ENCODE measurements around the gene MOCS3. TPM values are rescaled to one million over a fixed set of nuclear protein-coding genes. Genes with fewer than 3 reads are reported as not detected.

Gene MOCS3, protein sequence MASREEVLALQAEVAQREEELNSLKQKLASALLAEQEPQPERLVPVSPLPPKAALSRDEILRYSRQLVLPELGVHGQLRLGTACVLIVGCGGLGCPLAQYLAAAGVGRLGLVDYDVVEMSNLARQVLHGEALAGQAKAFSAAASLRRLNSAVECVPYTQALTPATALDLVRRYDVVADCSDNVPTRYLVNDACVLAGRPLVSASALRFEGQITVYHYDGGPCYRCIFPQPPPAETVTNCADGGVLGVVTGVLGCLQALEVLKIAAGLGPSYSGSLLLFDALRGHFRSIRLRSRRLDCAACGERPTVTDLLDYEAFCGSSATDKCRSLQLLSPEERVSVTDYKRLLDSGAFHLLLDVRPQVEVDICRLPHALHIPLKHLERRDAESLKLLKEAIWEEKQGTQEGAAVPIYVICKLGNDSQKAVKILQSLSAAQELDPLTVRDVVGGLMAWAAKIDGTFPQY
- total RNA-seq (1 to 10 TPM; 2.5 to 8.9 (median 5.2) TPM), polyA plus RNA-seq (1 to 10 TPM; 5.2 to 5.5 TPM), total RNA-seq (8.5 reads per million, percentile 33 among the genes with 10 or more reads in this experiment)

DNA sequence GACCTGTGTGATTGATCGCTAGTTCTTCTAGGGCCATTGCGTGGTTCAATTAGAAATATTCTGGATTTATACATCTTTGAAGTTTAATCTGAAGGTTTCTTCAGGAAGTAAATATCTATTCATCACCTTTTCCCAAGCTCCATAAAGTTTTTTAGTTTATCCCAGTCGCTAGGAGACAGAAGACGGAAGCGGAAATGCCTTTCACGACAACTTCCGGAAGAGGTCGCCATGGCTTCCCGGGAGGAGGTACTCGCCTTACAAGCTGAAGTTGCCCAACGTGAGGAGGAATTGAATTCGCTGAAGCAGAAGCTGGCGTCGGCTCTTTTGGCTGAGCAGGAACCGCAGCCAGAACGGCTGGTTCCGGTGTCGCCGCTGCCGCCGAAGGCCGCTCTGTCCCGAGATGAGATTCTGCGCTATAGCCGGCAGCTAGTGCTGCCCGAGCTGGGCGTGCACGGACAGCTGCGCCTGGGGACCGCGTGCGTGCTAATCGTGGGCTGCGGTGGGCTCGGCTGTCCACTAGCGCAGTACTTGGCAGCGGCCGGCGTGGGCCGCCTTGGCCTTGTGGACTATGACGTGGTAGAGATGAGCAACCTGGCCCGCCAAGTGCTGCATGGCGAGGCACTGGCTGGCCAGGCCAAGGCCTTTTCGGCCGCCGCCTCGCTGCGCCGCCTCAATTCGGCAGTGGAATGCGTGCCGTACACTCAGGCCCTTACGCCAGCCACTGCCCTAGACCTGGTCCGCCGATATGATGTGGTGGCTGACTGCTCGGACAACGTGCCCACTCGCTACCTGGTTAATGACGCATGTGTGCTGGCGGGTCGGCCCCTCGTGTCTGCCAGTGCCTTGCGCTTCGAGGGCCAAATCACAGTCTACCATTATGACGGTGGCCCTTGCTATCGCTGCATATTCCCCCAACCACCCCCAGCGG lies at the start of gene MOCS3:
MOCS3 (plus strand) TSS at position 204 of the 928 bp plus-strand sequence; CDS start at position 229, 25 bp downstream.
- ChIA-PET POLR2A (interaction anchor here (0.6 to 3.2 kb wide), 18 partner anchors 9 to 887 kb away, joined by 3 to 95 read pairs (median 4); partner anchors contain the start of genes ADNP and BCAS4), CTCF (interaction anchor here (0.6 to 1.7 kb wide), 9 partner anchors 19 to 413 kb away, joined by 3 to 11 read pairs (median 5); partner anchors contain the start of genes ADNP and BCAS4)
- Mint-ChIP-seq H3K4me1 (peaks cover 25 to 78% (median 66%) of the 10 kb centered on the region in 7 donors), H3K27ac (peak within 1 kb of the TSS; percentile 97 to 100 (median 100)), H3K4me3 (peak within 1 kb of the TSS; percentile 92 to 99 (median 98)), H3K27me3 (peaks cover 0 to 2% (median 0%) of the 10 kb centered on the region in 5 donors), H3K9me3 (peaks cover 0 to 3% (median 0%) of the 10 kb centered on the region in 11 donors), H3K36me3 (peaks cover 0 to 24% (median 12%) of the 10 kb centered on the region in 5 donors)
- intact Hi-C loops (cut with micrococcal nuclease) = loop anchor here (1.0 to 2.0 kb wide), 8 partner anchors 28 to 582 kb away; partner anchors contain the start of genes ADNP (in 2 of the 2), PARD6B (in 2 of the 2) and BCAS4 (in 1 of the 2)
- Histone ChIP-seq H3K27ac (ENCODE audit: low read depth, low read length) (peak within 1 kb of the TSS; percentile 93), H3K27me3 (ENCODE audit: control insufficient read depth in 2 of 2, insufficient read depth in 2 of 2, low read length in 2 of 2) (no peaks in the 10 kb centered on the region), H3K36me3 (ENCODE audit: control insufficient read depth in 2 of 3, insufficient read depth in 3 of 3, low read length in 3 of 3) (peaks cover 0 to 25% (median under 1%) of the 10 kb centered on the region in 3 experiments), H3K4me1 (ENCODE audit: control insufficient read depth in 2 of 2, insufficient read depth in 2 of 2, low read length in 2 of 2) (peaks cover 22 to 25% of the 10 kb centered on the region in 2 donors), H3K9me3 (ENCODE audit: control insufficient read depth in 2 of 3, low read length in 3 of 3) (no peaks in the 10 kb centered on the region), H3K4me3 (ENCODE audit: low read length) (peak within 1 kb of the TSS; percentile 93)
- ATAC-seq (peak; percentile 86), DNase-seq (peak; percentile 57 to 95 (median 91))

DNA sequence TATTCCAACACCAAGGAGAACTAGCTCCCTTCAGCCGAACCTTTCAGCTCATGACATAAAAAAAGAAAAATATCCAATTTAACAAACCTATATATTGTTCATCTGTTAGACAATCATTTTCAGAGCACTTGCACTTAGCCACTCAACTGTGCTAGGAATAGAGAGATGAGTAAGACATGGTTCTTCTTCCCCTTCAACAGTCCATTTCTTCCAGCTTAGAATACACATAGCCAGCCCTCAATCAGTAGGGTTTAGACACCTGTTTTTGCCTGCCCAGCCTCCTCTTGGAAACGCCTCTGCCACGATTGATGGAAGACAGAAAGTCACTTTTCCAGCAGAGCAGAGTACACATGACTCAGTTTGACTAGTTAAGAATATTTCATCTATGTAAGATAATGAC lies 49.2 kb upstream of the MOCS3 start:
- ATAC-seq (no peak), DNase-seq (no peak)
- POLR2A ChIA-PET = interaction anchor here (0.6 to 1.1 kb wide), 3 partner anchors 14 to 172 kb away, joined by 3 to 7 read pairs (median 3); no protein-coding TSS in a partner anchor
- Histone ChIP-seq H3K4me1 (ENCODE audit: control insufficient read depth in 2 of 2, insufficient read depth in 2 of 2, low read length in 2 of 2) (peaks cover 16 to 22% of the 10 kb centered on the region in 2 donors), H3K27ac (ENCODE audit: low read depth, low read length) (no peak overlapping the region), H3K27me3 (ENCODE audit: control insufficient read depth in 2 of 2, insufficient read depth in 2 of 2, low read length in 2 of 2) (no peaks in the 10 kb centered on the region), H3K9me3 (ENCODE audit: control insufficient read depth in 2 of 3, low read length in 3 of 3) (no peaks in the 10 kb centered on the region), H3K4me3 (ENCODE audit: low read length) (no peak overlapping the region), H3K36me3 (ENCODE audit: control insufficient read depth in 2 of 3, insufficient read depth in 3 of 3, low read length in 3 of 3) (no peaks in the 10 kb centered on the region)
- Mint-ChIP-seq H3K4me1 (peaks cover 37 to 86% (median 73%) of the 10 kb centered on the region in 7 donors), H3K4me3 (peak overlapping the region in 2 of 10 donors; percentile 2), H3K9me3 (no peaks in the 10 kb centered on the region), H3K27ac (peak overlapping the region in 7 of 9 donors; percentile 4 to 74 (median 42)), H3K36me3 (peaks cover 0 to 10% (median 3%) of the 10 kb centered on the region in 5 donors), H3K27me3 (no peaks in the 10 kb centered on the region)
- CTCF ChIA-PET = interaction anchor here (1.4 to 2.8 kb wide), 3 partner anchors 20 to 115 kb away, joined by 4 to 13 read pairs (median 6); partner anchors contain the start of gene BCAS4
- intact Hi-C loops (cut with micrococcal nuclease) = no loop called here

DNA sequence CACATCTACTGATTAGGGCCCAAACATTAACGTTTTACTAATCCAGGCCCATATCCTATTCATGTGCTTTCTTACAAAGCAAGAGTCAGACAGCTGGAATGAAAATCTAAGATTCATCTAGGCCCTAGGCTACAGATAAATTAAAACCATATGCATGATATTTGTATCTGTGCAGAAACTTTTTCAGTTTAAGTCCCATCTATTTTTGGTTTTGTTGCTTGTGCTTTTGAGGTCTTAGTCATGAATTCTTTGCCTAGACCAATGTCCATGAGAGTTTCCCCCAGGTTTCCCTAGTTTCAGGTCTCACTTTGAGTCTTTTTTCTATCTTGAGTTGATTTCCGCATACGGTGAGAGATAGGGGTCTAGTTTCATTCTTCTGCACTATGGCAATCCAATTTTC lies 47.6 kb upstream of the MOCS3 start:
- Mint-ChIP-seq H3K9me3 (no peaks in the 10 kb centered on the region), H3K36me3 (peaks cover 0 to 12% (median 3%) of the 10 kb centered on the region in 5 donors), H3K27me3 (no peaks in the 10 kb centered on the region), H3K4me1 (peaks cover 46 to 86% (median 74%) of the 10 kb centered on the region in 7 donors), H3K4me3 (peak overlapping the region in 2 of 10 donors; percentile 22 to 23), H3K27ac (peak overlapping the region; percentile 7 to 79 (median 52))
- Histone ChIP-seq H3K4me3 (ENCODE audit: low read length) (no peak overlapping the region), H3K36me3 (ENCODE audit: control insufficient read depth in 2 of 3, insufficient read depth in 3 of 3, low read length in 3 of 3) (no peaks in the 10 kb centered on the region), H3K27ac (ENCODE audit: low read depth, low read length) (no peak overlapping the region), H3K9me3 (ENCODE audit: control insufficient read depth in 2 of 3, low read length in 3 of 3) (no peaks in the 10 kb centered on the region), H3K27me3 (ENCODE audit: control insufficient read depth in 2 of 2, insufficient read depth in 2 of 2, low read length in 2 of 2) (no peaks in the 10 kb centered on the region), H3K4me1 (ENCODE audit: control insufficient read depth in 2 of 2, insufficient read depth in 2 of 2, low read length in 2 of 2) (peaks cover 24 to 30% of the 10 kb centered on the region in 2 donors)
- intact Hi-C loops (cut with micrococcal nuclease) = no loop called here
- ATAC-seq (no peak), DNase-seq (no peak)
- ChIA-PET POLR2A (interaction anchor here (0.6 to 1.5 kb wide), 3 partner anchors 13 to 116 kb away, joined by 4 to 5 read pairs (median 5); partner anchors contain the start of genes ADNP and BCAS4), CTCF (interaction anchor here (0.5 to 1.6 kb wide), 3 partner anchors 116 to 658 kb away, joined by 4 to 5 read pairs (median 4); partner anchors contain the start of gene BCAS4)

DNA sequence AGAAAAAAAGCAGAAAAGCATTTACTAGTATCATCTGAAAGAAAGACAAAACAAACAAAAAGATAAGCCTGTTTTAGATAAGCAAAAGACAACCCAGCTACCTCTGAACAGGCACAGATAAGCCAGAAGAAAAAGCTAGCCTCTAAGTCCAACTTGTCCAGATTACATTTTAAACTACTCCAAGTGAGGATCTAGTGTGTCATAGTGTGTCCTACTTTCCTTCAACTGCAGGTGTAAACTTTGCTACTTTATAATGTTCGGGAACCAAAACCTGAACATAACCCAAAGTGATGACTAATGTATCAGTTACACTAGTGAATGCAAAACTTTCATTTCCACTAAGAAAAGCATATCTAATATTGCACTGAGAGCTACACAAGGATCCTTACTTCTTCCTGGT lies 46.9 kb upstream of the MOCS3 start:
- H3K4me1 Mint-ChIP-seq = peaks cover 51 to 86% (median 74%) of the 10 kb centered on the region in 7 donors
- Histone ChIP-seq H3K4me1 (ENCODE audit: control insufficient read depth in 2 of 2, insufficient read depth in 2 of 2, low read length in 2 of 2) (peaks cover 31 to 34% of the 10 kb centered on the region in 2 donors), H3K27me3 (ENCODE audit: control insufficient read depth in 2 of 2, insufficient read depth in 2 of 2, low read length in 2 of 2) (no peaks in the 10 kb centered on the region), H3K9me3 (ENCODE audit: control insufficient read depth in 2 of 3, low read length in 3 of 3) (no peaks in the 10 kb centered on the region), H3K36me3 (ENCODE audit: control insufficient read depth in 2 of 3, insufficient read depth in 3 of 3, low read length in 3 of 3) (no peaks in the 10 kb centered on the region), H3K27ac (ENCODE audit: low read depth, low read length) (no peak overlapping the region), H3K4me3 (ENCODE audit: low read length) (no peak overlapping the region)
- POLR2A ChIA-PET = interaction anchor here (1.1 kb wide), 1 partner anchor 20 kb away, joined by 5 read pairs; the partner anchor contains the start of gene ADNP
- H3K36me3 Mint-ChIP-seq = peaks cover 0 to 12% (median 3%) of the 10 kb centered on the region in 5 donors
- intact Hi-C loops (cut with micrococcal nuclease) = no loop called here
- ATAC-seq = peak; percentile 8
- no peaks in the 10 kb centered on the region for H3K27me3 Mint-ChIP-seq
- no peaks in the 10 kb centered on the region for H3K9me3 Mint-ChIP-seq
- H3K27ac Mint-ChIP-seq = peak overlapping the region in 8 of 9 donors; percentile 7 to 79 (median 50)
- H3K4me3 Mint-ChIP-seq = peak overlapping the region in 5 of 10 donors; percentile 1 to 23 (median 22)
- CTCF ChIA-PET = interaction anchor here (0.6 to 1.6 kb wide), 2 partner anchors 117 to 162 kb away, joined by 3 to 5 read pairs; partner anchors contain the start of gene BCAS4
- DNase-seq = no peak

DNA sequence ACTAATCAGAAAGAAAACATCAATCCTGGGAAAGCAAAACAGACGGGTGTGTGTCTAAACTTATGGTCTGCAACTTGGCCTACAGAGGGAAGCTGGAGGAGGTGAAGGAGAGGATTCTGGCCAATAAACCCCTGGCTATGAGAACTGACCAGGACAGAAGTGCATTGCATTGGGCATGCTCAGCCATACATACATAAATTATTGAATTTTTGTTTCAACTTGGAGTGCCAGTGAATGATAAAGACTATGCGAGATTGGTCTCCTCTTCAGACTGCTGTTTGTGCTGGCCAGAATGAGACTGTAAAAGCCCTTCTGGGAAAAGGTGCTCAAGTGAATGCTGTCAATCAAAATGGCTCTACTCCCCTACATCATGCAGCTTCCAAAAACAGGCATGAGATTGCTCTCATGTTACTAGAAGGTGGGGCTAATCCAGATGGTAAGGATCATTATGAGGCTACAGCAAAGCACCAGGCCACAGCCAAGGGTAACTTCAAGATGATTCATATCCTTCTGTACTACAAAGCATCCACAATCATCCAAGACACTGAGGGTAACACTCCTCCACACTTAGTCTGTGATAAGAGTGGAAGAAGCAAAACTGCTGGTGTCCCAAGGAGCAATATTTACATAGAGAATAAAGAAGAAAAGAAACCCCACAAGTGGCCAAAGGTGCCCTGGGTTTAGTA lies 44.8 kb upstream of the MOCS3 start:
- Mint-ChIP-seq H3K4me1 (peaks cover 67 to 91% (median 86%) of the 10 kb centered on the region in 7 donors), H3K27me3 (no peaks in the 10 kb centered on the region), H3K36me3 (peaks cover 0 to 16% (median 3%) of the 10 kb centered on the region in 5 donors), H3K27ac (peak overlapping the region in 8 of 9 donors; percentile 0 to 89 (median 73)), H3K9me3 (no peaks in the 10 kb centered on the region), H3K4me3 (peak overlapping the region in 5 of 10 donors; percentile 23 to 71 (median 38))
- H3K4me1 ChIP-seq (ENCODE audit: control insufficient read depth in 2 of 2, insufficient read depth in 2 of 2, low read length in 2 of 2) = peaks cover 38 to 42% of the 10 kb centered on the region in 2 donors
- POLR2A ChIA-PET = interaction anchor here (1.0 to 1.6 kb wide), 3 partner anchors 18 to 99 kb away, joined by 3 to 6 read pairs (median 3); partner anchors contain the start of gene ADNP
- no peak overlapping the region for H3K27ac ChIP-seq (ENCODE audit: low read depth, low read length)
- peak; percentile 40 for ATAC-seq
- H3K27me3 ChIP-seq (ENCODE audit: control insufficient read depth in 2 of 2, insufficient read depth in 2 of 2, low read length in 2 of 2) = no peaks in the 10 kb centered on the region
- intact Hi-C loops (cut with micrococcal nuclease) = no loop called here
- no peaks in the 10 kb centered on the region for H3K9me3 ChIP-seq (ENCODE audit: control insufficient read depth in 2 of 3, low read length in 3 of 3)
- H3K4me3 ChIP-seq (ENCODE audit: low read length) = no peak overlapping the region
- no peaks in the 10 kb centered on the region for H3K36me3 ChIP-seq (ENCODE audit: control insufficient read depth in 2 of 3, insufficient read depth in 3 of 3, low read length in 3 of 3)
- CTCF ChIA-PET = no interaction called here
- DNase-seq = no peak
